K562 (cell line): Measurements from ENCODE around the gene NPAP1. TPM values are rescaled to one million over a fixed set of nuclear protein-coding genes. Genes with fewer than 3 reads are reported as not detected.
A peak's percentile ranks its signal among the peaks of the same experiment; 100 is the strongest.

Source experiments
- ATAC-seq: fragments of 200-7000 bp; cut with Tn5 transposase; 3 replicates; pipeline ENCODE4 v1.9.1; 2020; ENCODE audit warnings: moderate library complexity
- BruUV-seq: library from RNA; stranded (reverse); fragments of 400-500 nt; replicated peaks from 2 replicates; lab custom pipeline; 2021; lab: Mats Ljungman, UMichigan
- CTCF ChIA-PET: fragments of 300-600 bp; formaldehyde crosslinking; extraction: SDS; loops from one replicate; lab custom pipeline; 2021; ENCODE audit warnings: low intra/inter-chr PET ratio; lab: Yijun Ruan, JAX
- POLR2A ChIA-PET: fragments of 300-600, 350-650 bp; sonication (Branson Sonifier 250); formaldehyde crosslinking; extraction: SDS; loops from one replicate; lab custom pipeline; 2021; ENCODE audit warnings: antibody characterized with exemption, inconsistent platforms; lab: Yijun Ruan, JAX
- DNase-seq, 4 experiments: peaks; one replicate each; pipeline versions ENCODE4 v3.0.0 to v3.0.0-alpha.2; 2011 to 2018; ENCODE audit warnings: low spot score in 3 of 4, mixed read lengths in 3 of 4; ENCODE audit errors: extremely low read depth in 1 of 4
- FAIRE-seq: peaks from 2 replicates; lab custom pipeline; 2011; peaks lifted over from hg19 to GRCh38; lab: Jason Lieb, UNC
- H2AFZ ChIP-seq: 2 replicates; pipeline ENCODE4 v1.6.0; 2011; ENCODE audit warnings: low read depth, low read length, control low read depth, inconsistent platforms
- H3K27ac ChIP-seq: fragments of 200-600 bp; 3 replicates; pipeline ENCODE4 v1.8.0; 2011; ENCODE audit warnings: low read depth, mild to moderate bottlenecking, control low read depth, inconsistent platforms, low read length, moderate library complexity, mixed read lengths; ENCODE audit errors: extremely low read depth
- H3K27me3 ChIP-seq, 2 experiments: fragments of 300-600 bp in 1 of 2; 2 replicates in 1 of 2; 3 replicates in 1 of 2; pipeline versions ENCODE4 v1.6.0 to v1.8.0; 2011; ENCODE audit warnings: inconsistent platforms in 2 of 2, low read length in 2 of 2, mild to moderate bottlenecking in 1 of 2, mixed read lengths in 1 of 2, moderate library complexity in 1 of 2; ENCODE audit not compliant: control insufficient read depth in 2 of 2, insufficient read depth in 2 of 2
- H3K36me3 ChIP-seq: fragments of 300-600 bp; 3 replicates; pipeline ENCODE4 v1.8.0; 2011; ENCODE audit warnings: mild to moderate bottlenecking, low read length, inconsistent platforms; ENCODE audit not compliant: control insufficient read depth, insufficient read depth
- H3K4me1 ChIP-seq, 2 experiments: fragments of 200-600 bp in 1 of 2; replicated peaks in 1 of 2; 2 replicates in 1 of 2; 3 replicates in 1 of 2; pipeline versions ENCODE4 v1.5.1 to v1.8.0; 2011; ENCODE audit warnings: inconsistent platforms in 2 of 2, low read length in 2 of 2, mild to moderate bottlenecking in 1 of 2, mixed read lengths in 1 of 2, moderate library complexity in 1 of 2; ENCODE audit not compliant: control insufficient read depth in 2 of 2, insufficient read depth in 2 of 2
- H3K4me2 ChIP-seq: 2 replicates; pipeline ENCODE4 v1.6.1; 2011; ENCODE audit warnings: low read length, control low read depth, inconsistent platforms, mixed read lengths; ENCODE audit not compliant: insufficient read depth
- H3K4me3 ChIP-seq: fragments of 200-600 bp; sonication (generic), shearing (Covaris generic); 2 replicates; pipeline ENCODE4 v1.5.1; 2016; ENCODE audit warnings: control low read depth, inconsistent platforms
- H3K79me2 ChIP-seq: fragments of 200-600 bp; 3 replicates; pipeline ENCODE4 v1.8.0; 2011; ENCODE audit warnings: low read length, inconsistent platforms; ENCODE audit not compliant: control insufficient read depth, insufficient read depth
- H3K9ac ChIP-seq, 2 experiments: 2 replicates each; pipeline versions ENCODE4 v1.6.0 to v1.6.1; 2011; ENCODE audit warnings: low read depth in 2 of 2, low read length in 2 of 2, control low read depth in 1 of 2, inconsistent platforms in 1 of 2, mild to moderate bottlenecking in 1 of 2, mixed read lengths in 1 of 2; ENCODE audit not compliant: insufficient read depth in 1 of 2
- H3K9me1 ChIP-seq: one replicate; pipeline ENCODE4 v1.6.0; 2011; ENCODE audit warnings: inconsistent platforms, mild to moderate bottlenecking, low read length, moderate library complexity; ENCODE audit not compliant: control insufficient read depth, insufficient read depth
- H3K9me3 ChIP-seq: replicated peaks from 2 replicates; pipeline ENCODE4 v1.5.1; 2011; ENCODE audit warnings: low read depth, low read length, inconsistent platforms; ENCODE audit not compliant: control insufficient read depth, insufficient read depth
- H4K20me1 ChIP-seq: replicated peaks from 2 replicates; pipeline ENCODE4 v1.6.1; 2011; ENCODE audit warnings: low read length, inconsistent platforms, mixed read lengths; ENCODE audit not compliant: control insufficient read depth, insufficient read depth
- ESRRB ChIP-seq: fragments of 250-450 bp; sonication (Bioruptor Pico); IDR thresholded peaks from 2 replicates; pipeline ENCODE4 v1.5.0; 2020; ENCODE audit warnings: mild to moderate bottlenecking, moderate library complexity, borderline replicate concordance
- ETV1 ChIP-seq: fragments of 450-650 bp; conservative IDR thresholded peaks from 2 replicates; pipeline ENCODE4 v1.6.1; 2016; ENCODE audit warnings: missing genetic modification characterization, control low read depth, low read depth, missing compliant biosample characterization
- GABPA ChIP-seq: fragments of 200-800 bp; sonication (Bioruptor generic); conservative IDR thresholded peaks from 2 replicates; pipeline ENCODE4 v1.6.1; 2016; ENCODE audit warnings: low read depth, missing genetic modification characterization, missing compliant biosample characterization
- HDAC1 ChIP-seq, 2 experiments: fragments of 450-650 bp; IDR thresholded peaks; 2 replicates each; pipeline ENCODE4 v1.6.1; 2016 to 2017; ENCODE audit warnings: inconsistent platforms in 1 of 2, mild to moderate bottlenecking in 1 of 2, moderate library complexity in 1 of 2
- XRCC4 ChIP-seq: IDR thresholded peaks from one replicate; pipeline ENCODE4 v1.6.1; 2011; ENCODE audit not compliant: insufficient read depth, insufficient read length; ENCODE audit errors: extremely low read depth
- ZBTB9 ChIP-seq: fragments of 450-650 bp; formaldehyde crosslinking; IDR thresholded peaks from 2 replicates; pipeline ENCODE4 v1.4.0; 2020; ENCODE audit warnings: mild to moderate bottlenecking, moderate library complexity
- WGBS: fragments of 100-300 bp; shearing (Covaris generic); methylation state at CpG from one replicate; pipeline ENCODE4 v1.1.6; 2016; ENCODE audit warnings: low coverage, mixed read lengths; ENCODE audit not compliant: insufficient coverage; ENCODE audit errors: missing lambda C conversion rate; 5-methylcytosine and 5-hydroxymethylcytosine counted together
- in situ Hi-C: fragments of 300-500 bp; cut with MboI; formaldehyde crosslinking; loops from 4 replicates; pipeline ENCODE4 v1.15.0; 2018; ENCODE audit warnings: inconsistent platforms, mixed read lengths
- intact Hi-C: fragments of 100-400 bp; cut with micrococcal nuclease; formaldehyde crosslinking; loops from 2 replicates; pipeline ENCODE4 v1.14.2; 2022
- polyA plus RNA-seq, 8 experiments: library from polyadenylated mRNA; depleted of rRNA in 4 of 8; stranded (reverse) in 5 of 8; unstranded in 3 of 8; fragments of >200 nt; fragmentation: Nextera tagmentation in 2 of 8; fragmentation: Illumina TruSeq in 1 of 8; extraction: Ambion mirVana in 2 of 8; extraction: Trizol in 1 of 8; gene quantifications; 2 replicates each; pipeline versions ENCODE4 v1.2.1 to v1.2.3, GENCODE V29; 2011 to 2014; ENCODE audit warnings: inconsistent platforms in 1 of 8, missing spikeins in 1 of 8
- total RNA-seq, 7 experiments: library from RNA; depleted of rRNA in 6 of 7; stranded (reverse); fragments of >200 nt in 6 of 7; fragmentation: Illumina TruSeq in 2 of 7; extraction: Trizol in 2 of 7; gene quantifications; 2 replicates each; pipeline versions ENCODE4 v1.2.1 to v1.2.3, GENCODE V29; 2011 to 2021; ENCODE audit warnings: low replicate concordance in 1 of 7

NPAP1 gene
- total and polyA plus RNA-seq, 9 of the 15 experiments (the other 6 are each of a cell fraction or from before 2014, with no cell fraction given): 0.03 TPM; not detected in 8

- TF ChIP-seq ZBTB9 (CRISPR knock-in tag) (no peak), ETV1 (tag) (no peak), XRCC4 (no peak), ESRRB (no peak)
Measured at GRCh38 chr15:24662991-24663390, 12.6 kb upstream of the NPAP1 start (continued).

DNA sequence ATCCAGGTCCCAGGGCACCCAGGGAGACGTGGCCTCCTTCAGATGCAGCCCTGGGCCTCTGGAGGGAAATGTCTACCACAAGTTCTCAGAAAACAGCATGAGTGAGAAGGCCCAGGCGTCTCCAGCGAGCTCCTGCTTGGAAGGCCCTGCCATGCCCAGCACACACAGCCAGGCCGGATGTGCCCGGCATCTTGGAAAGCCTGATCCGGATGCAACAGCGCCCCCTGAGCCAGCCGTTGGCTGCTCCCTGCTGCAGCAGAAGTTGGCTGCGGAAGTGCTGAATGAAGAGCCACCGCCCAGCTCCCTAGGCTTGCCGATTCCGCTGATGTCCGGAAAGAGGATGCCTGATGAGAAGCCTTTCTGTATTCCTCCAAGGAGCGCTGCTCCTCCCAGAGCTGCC, 856 bp downstream of the NPAP1 start:
- 0% methylated on average over 13 of the region's 14 CpGs for WGBS
- in situ Hi-C loops: no loop called here
- FAIRE-seq (no peak), DNase-seq (no peak)
- Histone ChIP-seq H4K20me1 (no peaks in the 10 kb centered on the region), H3K79me2 (no peaks in the 10 kb centered on the region), H3K36me3 (no peaks in the 10 kb centered on the region), H3K27ac (no peak overlapping the region), H3K9me1 (no peaks in the 10 kb centered on the region), H3K9ac (no peak overlapping the region), H3K4me2 (no peak overlapping the region)
- intact Hi-C loops: no loop called here
- BruUV-seq: no TSS peak
- TF ChIP-seq HDAC1 (IDR thresholded peaks at IDR 0.05): no peak
- TF ChIP-seq GABPA (tag): peak; percentile 43
- TF ChIP-seq, all 486 proteins: peak for 1
- no peaks in the 10 kb centered on the region for H3K4me1 ChIP-seq
- ChIA-PET POLR2A (no interaction called here), CTCF (no interaction called here)
- no peaks in the 10 kb centered on the region for H3K9me3 ChIP-seq
- no peak overlapping the region for H3K4me3 ChIP-seq
- H3K27me3 ChIP-seq: no peaks in the 10 kb centered on the region
- no peak for ATAC-seq
- no peak overlapping the region for H2AFZ ChIP-seq
